NCI-H2107 (cell line): ENCODE results near the gene CLEC2D.
"Not testable (repeated sequence)": the region's sequence is repeated elsewhere in the genome, so short reads cannot be mapped to it uniquely, and the experiment has no call there.

Experiments used
- DNase-seq: peaks from one replicate; lab custom pipeline; 2025; lab: John Stamatoyannopoulos, UW

Gene CLEC2D

DNA sequence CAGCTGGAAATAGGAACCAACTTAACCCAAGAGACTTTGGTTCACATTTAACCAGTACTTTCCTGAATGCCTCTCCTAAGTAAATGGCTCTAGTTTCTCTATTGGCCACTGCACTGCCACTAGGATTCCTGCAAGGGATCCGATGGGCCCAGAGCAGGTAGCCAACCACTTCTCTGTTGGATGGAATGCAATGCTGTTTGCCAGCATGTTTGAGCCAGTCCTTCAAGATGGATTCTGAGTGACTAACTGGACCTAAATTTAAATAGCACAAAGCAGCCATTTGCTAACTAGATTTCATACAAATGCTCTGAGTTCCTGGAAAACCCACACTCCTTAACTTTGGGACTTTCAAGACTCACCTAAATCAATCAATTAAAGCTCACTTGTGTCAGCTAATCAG, 9.5 kb upstream of the CLEC2D start:
- no peak for DNase-seq

DNA sequence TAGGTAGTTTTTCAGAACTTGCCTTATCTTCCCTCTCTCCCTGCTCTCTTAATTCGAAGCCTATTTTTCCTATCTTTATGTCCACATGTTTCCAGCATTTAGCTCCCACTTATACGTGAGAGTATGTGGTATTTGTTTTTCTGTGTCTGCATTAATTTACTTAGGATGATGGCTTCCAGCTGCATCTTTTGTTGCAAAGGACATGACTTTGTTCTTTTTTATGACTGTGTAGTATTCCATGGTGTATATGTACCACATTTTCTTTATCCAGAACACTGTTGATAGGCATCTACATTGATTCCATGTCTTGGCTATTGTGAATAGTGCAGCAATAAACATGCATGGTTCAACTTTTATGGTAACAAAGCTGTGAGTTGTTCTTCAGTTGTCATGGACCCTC, 7.8 kb upstream of the CLEC2D start:
- no peak for DNase-seq

DNA sequence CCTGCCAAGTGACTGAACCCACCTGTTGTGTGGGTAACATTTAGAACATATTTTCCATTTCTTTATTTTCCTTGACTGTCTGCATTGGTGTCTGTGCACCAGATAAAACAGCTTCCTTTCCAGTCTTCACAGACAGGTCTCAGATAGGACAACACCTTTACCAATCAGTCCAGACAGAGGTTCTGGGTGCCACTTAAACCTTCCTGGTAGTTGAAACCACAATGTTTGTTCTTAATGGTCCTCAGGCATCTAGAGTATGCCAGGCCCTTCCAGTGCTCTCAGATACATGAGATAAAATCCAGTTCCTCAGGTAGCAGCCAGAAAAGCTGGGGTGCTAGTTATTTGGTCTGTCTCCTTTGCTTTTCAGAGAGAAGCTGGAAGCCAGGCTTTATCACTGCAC, 7.0 kb upstream of the CLEC2D start:
- no peak for DNase-seq

DNA sequence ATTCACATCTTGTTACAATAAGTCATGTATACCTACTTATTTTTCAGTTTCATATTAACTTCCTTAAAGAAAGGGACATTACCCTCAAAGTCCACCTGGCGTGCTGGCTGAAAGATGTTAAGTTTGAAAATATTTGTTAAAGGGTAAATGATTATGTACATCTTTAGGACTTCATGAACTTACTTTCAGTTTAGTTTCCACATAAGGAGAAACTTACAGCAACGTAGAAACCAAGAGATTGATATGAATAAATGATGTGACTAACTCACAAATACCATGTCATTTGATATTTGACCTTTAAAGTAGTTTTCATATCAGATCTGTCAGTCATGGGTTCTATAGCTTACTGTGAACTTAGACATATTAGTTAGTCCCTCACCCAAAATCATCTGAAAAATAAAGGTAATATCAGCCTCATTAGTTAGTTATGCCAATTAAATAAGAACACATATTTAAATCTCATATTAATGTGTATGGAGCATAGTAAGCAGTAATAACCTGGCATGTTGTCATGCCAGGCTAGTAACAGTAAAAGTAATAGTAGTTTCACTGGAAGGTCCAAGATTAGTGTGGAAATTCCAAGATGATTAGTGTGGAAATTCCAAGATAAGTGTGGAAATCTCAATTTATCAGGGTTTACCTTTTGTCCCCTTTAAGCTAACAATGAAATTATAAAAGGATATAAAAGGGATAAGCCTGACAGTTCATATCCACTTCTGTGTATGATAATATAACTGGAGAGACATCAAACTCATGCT, 1.9 kb upstream of the CLEC2D start:
- no peak for DNase-seq

DNA sequence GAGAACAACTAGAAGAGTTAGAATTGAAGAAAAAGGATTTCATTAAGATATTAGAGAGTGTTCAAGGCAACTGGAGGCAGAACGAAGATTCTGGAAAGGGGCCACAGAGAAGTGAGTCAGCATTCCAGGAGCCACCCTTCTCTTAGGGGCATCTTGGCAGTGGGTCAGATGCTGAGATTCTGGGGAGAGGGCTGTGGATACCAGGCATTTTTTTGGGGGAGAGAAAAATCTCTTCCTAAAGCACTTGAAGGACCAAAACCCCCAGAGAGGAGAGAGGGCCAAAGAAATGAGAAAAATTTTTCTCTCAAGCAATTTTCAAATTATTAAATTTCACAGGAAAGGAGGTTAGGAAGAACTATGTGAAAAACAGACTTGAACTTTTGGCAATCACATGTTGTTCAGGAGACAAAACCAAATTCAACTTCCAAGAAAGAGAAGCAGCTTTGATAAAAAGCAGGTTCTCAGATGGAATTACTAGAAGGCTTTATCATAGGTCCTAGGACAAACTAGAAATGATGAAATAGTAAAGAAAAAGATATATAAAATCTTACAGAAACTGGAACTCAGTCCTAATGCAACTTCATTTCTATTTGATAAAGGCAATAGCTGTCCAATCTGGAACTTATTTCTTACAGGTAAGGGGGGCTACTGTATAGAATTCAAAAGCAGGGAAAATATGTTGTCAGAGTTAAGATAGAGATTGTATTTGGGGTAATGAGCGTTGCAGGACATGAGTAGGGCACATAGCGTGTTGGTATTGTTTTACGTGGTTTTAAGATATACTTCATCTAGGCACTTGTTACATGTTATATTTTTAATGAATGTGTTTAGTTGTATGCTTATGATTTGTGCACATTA, 1.1 kb upstream of the CLEC2D start:
- no peak for DNase-seq

DNA sequence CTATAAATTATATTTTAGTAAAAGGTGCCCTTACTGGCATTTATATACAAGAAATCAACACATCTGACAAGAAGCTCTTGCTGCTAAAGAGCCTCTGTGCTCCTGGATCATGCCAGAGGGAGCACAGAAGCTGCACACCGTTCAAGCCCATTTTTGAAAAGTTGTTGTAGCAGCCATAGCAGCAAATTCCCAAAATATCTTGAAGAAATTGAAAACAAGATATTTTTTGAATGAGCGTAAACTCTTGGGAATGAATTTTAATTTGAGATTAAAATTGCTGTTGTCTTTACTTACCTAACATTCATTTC, 540 bp upstream of the CLEC2D start:
- DNase-seq: no peak

DNA sequence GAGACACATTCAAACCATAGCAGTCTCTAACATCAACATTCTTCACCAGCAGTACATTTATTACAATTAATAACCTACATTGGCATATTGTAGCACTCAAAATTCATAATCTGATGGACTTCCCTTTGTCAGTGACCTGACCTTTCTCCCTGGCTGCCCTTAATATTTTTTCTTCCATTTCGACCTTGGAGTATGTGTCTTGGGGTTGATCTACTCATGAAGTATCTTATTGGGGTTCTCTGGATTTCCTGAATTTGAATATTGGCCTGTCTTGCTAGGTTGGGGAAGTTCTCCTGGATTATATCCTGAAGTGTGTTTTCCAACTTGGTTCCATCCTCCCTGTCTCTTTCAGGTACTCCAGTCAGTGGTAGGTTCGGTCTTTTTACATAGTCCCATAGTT, 2.8 kb downstream of the CLEC2D start:
- not testable (repeated sequence) for DNase-seq

DNA sequence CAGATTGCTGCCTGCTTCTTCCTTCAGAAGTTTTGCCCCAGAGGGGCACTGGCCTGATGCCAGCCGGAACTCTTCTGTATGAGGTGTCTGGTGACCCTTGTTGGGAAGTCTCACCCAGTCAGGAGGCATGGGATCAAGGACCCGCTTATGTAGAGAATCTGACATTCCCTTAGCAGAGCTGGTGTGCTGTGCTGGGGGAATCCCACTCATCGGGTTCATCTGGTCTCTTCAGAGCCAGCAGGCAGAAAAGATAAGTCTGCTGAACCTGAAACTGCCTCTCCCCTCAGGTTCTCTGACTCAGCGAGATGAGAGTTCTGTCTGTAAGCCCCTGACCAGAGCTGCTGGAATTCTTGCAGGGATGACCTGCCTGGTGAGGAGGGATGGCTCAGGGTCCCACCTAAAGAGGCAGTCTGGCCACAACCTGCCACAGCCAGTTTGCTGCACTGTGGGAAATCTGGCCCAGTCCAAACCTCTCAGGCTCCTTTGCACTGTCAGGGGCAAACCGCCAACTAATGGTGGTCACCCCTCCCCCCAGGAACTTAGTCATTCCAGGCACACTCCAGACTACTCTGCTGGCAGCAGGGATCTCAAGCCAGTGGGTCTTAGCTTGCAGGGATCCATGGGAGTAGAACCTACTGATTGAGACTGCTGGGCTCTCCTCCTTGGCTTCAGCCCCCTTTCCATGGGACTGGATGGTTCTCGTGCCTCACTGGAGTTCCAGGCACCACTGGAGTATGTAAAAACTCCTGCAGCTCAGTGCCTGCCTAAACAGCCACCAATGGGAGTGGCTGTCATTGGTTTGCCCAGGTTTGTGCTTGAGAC, 4.1 kb downstream of the CLEC2D start:
- no peak for DNase-seq

DNA sequence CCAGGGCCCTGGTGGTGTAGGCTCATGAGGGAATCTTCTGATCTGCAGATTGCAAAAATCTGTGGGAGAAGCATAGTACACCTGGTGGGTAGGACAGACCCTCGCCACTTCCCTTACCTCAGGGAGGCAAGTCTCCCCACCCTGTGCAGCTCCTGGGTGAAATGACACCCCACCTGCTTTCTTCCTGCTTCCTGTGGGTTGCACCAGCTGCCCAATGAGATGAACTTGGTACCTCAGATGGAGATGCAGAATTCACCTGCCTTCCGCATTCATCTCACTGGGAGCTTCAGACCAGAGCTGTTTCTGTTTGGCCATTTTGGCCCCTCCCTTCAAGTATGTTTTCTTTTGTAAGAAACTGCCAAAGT, 4.7 kb downstream of the CLEC2D start:
- no peak for DNase-seq

DNA sequence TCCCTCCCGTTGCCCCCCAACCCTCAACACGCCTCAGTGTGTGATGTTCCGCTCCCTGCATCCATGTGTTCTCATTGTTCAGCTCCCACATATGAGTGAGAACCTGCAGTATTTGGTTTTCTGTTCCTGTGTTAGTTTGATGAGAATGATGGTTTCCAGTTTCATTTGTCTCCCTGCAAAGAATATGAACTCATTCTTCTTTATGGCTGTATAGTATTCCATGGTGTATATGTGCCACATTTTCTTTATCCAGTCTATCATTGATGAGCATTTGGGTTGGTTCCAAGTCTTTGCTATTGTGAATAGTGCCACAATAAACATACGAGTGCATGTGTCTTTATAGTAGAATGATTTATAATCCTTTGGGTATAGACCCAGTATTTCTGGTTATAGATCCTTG, 13.0 kb downstream of the CLEC2D start:
- not testable (repeated sequence) for DNase-seq

DNA sequence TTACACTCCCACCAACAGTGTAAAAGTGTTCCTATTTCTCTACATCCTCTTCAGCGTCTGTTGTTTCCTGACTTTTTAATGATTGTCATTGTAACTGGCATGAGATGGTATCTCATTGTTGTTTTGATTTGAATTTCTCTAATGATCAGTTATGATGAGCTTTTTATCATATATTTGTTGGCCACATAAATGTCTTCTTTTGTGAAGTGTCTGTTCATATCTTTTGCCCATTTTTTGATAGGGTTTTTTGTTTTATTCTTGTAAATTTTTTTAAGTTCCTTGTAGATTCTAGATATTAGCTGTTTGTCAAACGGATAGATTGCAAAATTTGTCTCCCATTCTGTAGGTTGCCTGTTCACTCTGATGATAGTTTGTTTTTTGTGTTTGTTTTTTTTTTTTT, 13.4 kb downstream of the CLEC2D start:
- not testable (repeated sequence) for DNase-seq

DNA sequence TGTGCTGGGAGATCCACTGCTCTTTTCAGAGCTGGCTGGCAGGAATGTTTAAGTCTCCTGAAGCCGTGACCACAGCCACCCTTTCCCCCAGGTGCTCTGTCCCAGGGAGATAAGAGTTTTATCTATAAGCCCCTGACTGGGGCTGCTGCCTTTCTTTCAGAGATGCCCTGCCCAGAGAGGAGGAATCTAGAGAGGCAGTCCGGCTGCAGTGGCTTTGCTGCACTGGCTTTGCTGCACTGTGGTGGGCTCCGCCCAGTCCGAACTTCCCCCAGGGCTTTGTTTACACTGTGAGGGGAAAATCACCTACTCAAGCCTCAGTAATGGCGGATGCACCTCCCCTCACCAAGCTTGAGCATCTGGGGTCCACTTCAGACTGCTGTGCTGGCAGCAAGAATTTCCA, 15.9 kb downstream of the CLEC2D start:
- not testable (repeated sequence) for DNase-seq

DNA sequence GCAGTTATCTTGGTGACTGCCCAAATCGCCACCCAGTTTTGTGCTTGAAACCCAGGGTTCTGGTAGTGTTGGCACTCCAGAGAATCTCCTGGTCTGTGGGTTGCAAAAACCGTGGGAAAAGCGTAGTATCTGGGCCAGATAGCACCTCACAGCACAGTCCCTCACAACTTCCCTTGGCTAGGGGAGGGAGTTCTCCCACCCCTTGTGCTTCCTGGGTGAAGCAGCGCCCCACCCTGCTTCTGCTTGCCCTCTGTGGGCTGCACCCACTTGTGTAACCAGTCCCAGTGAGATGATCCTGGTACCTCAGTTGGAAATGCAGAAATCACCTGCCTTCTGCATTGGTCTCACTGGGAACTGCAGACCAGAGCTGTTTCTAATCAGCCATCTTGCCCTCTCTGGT, 16.4 kb downstream of the CLEC2D start:
- DNase-seq: no peak

DNA sequence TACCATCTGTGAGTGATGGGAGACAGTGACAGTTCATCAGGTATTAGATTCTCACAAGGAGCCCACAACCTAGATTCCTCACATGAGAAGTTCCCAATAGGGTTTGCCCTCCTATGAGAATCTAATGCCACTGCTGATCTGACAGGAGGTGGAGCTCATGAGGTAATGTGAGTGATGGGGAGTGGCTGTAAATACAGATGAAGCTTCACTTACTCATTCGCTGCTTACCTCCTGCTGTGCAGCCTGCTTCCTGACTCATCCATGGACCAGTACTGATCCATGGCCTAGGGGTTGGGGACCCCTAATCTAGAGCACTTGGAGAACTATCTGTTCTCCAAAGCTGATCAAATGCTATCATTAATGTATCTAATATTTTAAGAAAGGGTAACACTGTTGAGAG, 17.7 kb downstream of the CLEC2D start:
- no peak for DNase-seq

DNA sequence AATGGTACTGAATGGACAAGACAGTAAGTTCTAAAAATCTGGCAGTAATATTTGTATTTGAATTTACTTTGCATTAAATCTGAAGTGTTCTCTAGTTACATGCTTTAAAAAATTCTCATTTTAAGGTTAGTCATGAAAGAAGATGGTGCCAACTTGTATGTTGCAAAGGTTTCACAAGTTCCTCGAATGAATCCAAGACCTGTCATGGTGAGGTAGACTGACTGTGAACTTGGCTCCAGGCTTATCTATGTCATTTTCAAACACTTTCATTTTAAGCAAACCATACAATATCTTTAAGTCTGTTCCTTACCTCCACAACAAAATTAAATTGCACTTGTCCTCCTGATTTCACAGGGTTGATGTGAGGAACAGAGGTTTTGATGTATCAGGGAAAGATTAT, 23.4 kb downstream of the CLEC2D start:
- DNase-seq: no peak

DNA sequence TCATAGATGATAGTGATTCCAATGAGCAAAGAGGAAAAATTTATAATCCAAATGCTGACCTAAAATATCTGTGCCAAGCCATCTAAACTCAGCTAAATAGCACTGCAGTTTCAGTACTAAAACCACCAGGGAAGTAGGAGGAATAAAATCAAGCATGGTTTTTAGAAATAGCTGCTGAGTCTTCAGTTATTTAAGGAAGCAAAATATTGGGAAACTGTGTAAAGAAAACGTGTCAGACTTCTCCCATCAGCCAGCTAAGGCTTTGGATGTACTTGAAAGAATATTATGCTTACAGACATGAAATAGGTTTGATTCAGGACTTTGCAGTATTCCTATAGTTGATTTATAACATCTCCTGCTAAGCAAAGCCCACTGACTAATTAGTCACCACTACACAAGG, 24.7 kb downstream of the CLEC2D start:
- DNase-seq: no peak

DNA sequence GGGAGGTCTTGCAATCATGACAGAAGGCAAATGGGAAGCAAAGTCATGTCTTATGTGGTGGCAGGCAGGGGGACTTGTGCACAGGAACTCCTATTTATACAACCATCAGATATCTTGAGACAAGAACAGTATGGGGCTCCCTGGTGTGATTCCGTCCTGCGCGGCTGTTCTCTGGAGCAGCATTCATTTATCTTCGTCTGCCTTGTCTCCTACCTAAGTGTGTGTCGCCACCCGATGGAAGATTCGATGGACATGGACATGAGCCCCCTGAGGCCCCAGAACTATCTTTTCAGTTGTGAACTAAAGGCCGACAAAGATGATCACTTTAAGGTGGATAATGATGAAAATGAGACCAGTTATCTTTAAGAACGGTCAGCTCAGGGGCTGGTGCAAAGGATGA, 25.6 kb downstream of the CLEC2D start:
- not testable (repeated sequence) for DNase-seq

DNA sequence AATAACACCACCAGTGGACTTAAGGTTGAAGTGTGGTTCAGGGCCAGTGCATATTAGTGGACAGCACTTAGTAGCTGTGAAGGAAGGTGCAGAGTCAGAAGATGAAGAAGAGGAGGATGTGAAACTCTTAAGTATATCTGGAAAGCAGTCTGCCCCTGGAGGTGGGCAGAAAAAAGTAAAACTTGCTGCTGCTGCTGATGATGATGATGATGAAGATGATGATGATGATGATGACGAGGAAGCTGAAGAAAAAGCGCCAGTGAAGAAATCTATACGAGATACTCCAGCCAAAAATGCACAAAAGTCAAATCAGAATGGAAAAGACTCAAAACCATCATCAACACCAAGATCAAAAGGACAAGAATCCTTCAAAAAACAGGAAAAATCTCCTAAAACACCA, 26.1 kb downstream of the CLEC2D start:
- DNase-seq: not testable (repeated sequence)

DNA sequence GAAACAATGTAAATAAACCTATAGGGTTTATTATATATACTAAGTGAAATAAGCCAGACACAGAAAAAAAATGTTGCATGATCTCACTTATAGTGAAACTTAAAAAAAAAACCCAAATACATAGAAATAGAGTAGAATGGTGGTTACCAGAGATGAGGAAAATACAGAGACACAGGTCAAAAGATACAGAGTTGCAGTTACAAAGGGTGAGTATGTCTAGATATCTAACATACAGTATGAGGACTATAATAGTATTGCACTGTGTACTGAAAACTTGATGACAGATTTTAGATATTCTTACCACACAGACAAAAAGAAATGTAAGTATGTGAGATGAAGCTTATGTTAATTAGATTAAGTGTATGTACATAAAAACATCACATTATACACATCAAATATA, 28.1 kb downstream of the CLEC2D start:
- no peak for DNase-seq

DNA sequence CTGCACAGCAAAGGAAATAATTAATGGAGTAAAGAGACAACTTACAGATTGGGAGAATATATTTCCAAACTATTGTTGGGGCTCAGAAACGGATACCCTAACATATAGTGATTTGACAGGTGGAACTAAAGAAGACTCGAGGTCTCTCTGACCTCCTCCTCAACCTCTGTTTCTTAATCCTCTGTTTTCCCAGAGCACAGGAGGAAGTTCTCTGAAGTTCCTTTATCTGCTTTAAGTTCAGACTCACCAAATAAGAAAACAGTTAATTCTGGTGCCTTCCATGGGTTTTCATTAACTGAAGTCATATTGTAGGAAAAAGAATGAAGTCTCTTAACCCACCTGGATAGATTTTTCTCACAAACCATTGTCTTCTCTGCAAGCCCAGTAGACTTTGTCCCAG, 29.2 kb downstream of the CLEC2D start:
- no peak for DNase-seq

DNA sequence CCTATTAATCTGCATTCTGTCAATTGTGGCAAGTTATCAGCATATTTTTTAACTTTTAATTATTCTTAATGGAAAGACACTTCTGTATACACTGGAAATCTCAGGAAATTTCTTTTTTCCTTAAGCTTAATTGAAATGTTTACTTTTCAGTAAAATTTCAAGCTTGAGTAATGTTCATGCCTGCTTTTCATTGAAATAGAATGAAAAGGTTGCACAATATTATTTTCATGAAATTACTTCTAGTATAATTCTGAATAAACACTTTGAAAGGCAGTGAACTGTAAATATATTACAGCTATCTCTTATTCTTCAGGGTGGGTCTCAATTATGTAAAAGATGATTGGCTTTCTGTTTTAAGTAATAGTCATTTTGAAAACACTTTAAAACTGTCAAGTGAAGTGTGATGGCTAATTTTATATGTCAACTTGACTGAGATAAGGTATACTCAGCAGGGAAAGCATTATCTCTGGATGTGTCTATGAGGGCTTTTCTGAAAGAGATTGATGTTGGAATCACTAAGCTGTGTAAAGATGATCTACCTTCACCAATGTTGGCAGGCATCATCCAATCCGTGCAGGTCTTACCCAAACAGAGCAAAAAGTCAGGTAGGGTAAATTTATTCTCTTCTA, 29.9 kb downstream of the CLEC2D start:
- DNase-seq: no peak

DNA sequence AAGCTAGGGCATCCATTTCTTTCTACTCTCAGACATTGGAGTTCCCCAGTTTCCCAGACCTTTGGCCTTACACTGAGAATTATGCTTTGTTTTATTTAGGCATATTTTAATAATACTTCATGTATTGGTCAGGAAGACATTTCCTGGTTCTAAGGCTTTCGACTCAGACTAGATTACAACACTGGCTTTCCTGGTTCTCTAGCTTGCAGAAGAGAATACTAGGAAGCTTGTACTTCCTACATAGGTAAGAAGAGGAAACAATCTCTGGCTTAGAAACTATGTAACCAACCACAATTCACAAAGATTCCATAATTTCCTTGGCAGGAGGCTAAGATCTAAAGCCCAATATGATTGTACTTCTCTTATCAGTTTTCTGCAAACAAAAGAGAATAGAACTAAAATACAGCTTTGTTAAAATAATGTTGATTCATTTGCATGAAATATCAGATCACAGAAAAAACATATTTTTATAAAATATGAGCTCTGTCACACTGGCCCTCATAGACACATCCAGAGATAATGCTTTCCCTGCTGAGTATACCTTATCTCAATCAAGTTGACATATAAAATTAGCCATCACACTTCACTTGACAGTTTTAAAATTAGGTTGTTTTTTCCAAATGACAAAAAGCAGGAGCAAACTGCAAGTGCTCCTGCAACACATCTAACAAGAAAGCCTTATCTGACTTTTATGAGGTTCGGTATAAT, 30.5 kb downstream of the CLEC2D start:
- no peak for DNase-seq
